Measurements from ENCODE around the gene UBXN10.

DNA sequence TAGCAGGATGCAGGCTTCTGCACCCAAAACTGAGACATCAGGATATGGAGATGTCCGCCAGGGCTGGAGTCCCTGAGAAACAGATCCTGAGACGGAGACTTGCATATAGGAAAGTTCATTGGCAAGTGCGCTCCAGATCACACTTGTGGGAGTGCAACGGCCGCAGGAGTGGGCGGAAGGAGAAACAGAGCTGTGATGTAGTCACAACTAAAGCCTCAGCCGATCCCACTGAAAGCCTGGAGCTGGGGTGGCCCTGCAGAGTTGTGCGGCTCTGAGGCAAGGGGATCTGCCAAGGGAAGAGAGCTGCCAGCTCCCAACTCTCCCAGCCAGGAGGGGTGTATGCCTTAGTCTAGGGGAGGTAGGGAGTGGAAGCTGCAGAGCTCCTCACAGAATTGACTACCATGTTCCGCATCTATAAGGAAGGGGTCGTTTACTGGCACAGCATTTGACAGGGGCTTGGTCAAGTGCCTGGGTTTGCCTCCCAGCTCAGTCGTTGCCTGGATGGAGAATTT lies 42.5 kb downstream of the UBXN10 start:
- no peak for TF ChIP-seq EZH2phosphoT487 (IDR thresholded peaks at IDR 0.05; ENCODE audit: low read depth, severe bottlenecking, unreplicated experiment)
- TF ChIP-seq, protein P1, sequence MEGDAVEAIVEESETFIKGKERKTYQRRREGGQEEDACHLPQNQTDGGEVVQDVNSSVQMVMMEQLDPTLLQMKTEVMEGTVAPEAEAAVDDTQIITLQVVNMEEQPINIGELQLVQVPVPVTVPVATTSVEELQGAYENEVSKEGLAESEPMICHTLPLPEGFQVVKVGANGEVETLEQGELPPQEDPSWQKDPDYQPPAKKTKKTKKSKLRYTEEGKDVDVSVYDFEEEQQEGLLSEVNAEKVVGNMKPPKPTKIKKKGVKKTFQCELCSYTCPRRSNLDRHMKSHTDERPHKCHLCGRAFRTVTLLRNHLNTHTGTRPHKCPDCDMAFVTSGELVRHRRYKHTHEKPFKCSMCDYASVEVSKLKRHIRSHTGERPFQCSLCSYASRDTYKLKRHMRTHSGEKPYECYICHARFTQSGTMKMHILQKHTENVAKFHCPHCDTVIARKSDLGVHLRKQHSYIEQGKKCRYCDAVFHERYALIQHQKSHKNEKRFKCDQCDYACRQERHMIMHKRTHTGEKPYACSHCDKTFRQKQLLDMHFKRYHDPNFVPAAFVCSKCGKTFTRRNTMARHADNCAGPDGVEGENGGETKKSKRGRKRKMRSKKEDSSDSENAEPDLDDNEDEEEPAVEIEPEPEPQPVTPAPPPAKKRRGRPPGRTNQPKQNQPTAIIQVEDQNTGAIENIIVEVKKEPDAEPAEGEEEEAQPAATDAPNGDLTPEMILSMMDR (IDR thresholded peaks at IDR 0.05; ENCODE audit: poor library complexity), result no peak
- TF ChIP-seq EZH2 (IDR thresholded peaks at IDR 0.05; ENCODE audit: borderline replicate concordance), result no peak
